Ureter (tissue), 1 donor: ENCODE data around the gene PNMA8A. TPM values are rescaled to one million over a fixed set of nuclear protein-coding genes. Genes with fewer than 3 reads are reported as not detected.
A peak's percentile ranks its signal among the peaks of the same experiment; 100 is the strongest.

Experiments used
- DNase-seq: peaks from one replicate; pipeline ENCODE4 v3.0.0-alpha.2; 2020; ENCODE audit warnings: low spot score
- total RNA-seq: library from RNA; stranded (reverse); gene quantifications from one replicate; pipeline ENCODE4 v1.2.4, GENCODE V29; 2023
- donor health status: DM: yes; HTN: yes; CAD: no.

The PNMA8A gene
- total RNA-seq, 1 donor from 2014 or later, result 6.4 TPM

GRCh38 chr19:46492841-46493235 lies 21.5 kb upstream of the PNMA8A start:
- DNase-seq, result no peak

DNA sequence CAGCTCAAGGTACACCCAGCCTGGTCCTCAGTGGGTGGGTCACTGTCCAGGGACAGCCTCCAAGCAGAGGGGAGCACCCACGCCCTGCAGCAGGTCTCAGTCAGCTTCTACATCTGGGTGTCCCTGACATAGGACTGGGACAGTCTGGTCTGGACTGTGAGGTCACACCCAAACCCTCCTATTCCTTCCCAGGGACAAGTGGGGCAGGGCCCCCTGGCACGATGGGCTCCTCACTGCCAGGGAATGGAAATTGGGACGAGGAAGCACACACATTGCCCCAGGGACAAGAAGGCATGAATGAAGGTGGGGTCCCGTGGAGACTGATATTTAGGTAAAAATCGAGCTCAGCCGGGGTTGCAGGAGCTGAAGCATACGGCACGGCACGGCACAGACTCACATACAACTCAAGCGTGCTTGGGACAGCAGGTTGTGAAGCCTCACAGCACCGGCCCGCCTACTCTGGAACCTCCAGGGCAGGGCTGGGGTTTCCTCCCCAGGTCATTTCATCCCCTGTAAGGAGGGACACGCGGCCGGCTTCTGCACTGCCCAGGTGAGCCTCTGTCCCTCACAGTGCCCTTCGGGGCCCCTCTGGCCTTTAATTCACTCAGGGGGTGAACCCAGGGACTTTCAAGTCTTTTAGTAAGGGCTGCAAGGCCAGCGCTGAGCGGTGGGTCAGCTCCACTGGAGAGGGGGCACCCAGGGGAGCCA lies 20.8 kb upstream of the PNMA8A start:
- DNase-seq, result no peak

GRCh38 chr19:46490774-46491173 lies 19.4 kb upstream of the PNMA8A start:
- DNase-seq, result no peak

DNA sequence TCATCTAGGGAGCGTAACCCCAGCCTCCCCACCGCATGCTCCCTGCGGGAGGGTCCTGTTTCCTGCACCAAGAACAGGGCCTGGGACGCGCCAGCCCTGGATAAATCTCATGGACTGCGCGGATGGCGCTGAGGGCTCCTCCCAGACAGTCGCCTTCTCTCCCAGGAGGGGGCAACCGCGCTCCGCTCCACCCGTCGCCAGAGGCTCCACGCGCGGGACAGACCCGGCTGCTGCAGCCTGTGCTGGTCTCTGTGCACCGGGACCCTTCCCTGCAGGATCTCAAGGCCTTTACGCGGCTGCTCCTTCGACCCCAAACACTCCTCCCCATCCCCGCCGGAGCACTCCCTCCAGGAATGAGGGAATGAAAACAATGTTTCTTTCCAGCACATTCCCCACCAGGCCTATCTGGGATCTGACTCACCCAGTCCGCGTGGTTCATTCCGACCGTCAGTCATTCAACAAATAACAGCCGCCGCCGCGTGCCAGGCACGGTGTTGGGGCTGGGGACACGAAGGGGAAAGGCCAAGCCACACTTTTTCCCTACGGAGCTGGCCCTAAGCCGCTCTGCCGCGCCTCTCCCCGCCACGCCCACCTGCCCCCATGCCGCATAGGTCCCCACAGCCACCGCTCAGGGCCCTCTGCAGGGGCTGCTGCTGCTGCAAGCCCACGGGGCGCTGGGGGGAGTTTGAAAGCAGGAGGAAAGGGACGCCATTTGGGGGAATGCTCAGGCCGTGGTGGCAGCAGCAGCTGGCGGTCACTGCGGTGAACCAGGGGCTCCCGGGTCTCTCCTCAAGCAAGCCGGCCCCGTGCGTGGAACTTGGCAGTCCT lies 18.3 kb upstream of the PNMA8A start:
- no peak for DNase-seq

DNA sequence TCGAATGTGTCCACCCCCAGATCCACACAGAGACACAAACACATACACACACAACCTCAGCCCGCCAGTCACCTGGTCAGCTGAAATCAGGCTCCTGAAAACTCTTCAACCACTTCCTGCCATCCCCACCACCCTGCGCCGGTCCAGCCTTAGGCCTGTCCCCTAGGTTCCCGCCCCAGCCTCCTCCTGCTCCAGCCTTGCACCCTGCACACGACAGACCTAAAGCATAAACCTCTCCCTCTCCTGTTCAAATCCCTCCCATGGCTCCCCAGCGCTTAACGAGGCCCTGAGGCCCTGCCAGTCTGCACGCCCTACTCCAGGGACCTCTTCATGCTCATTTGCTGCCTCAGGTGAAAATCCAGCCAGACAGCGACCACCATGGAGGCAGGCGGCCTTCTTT lies 17.2 kb upstream of the PNMA8A start:
- DNase-seq, result no peak

DNA sequence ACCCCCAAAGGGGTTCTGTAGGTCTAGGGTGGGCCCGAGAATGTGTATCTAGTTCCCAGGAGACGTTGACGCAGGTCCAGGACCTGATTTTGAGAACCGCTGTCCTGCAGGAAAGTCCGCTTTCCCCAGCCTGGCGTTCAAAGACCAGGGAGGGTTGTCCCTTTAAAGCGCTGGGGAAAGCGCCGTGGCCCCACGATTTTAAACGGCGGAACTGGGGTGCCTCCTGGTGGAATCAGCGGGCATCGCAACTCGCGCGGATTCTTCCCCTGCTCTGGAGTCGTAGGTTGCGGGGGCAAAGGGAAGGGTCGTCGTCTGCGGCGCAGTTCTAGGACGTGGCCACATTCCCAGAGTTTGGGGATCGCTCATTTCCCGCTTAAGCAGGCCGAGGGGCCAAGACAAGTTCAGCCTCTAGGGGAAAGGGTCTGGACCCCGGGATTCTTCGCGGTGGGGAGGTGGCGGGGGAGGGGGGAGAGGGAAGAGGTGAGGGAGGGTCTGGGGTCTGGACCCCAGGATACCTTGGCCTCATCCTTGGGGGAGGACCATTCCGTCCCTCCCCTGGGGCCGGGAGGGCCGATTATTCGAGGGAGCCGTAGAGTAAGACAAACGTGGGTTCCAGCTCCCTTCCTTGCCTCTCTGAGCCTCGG lies 16.6 kb upstream of the PNMA8A start:
- peak; percentile 84 for DNase-seq

- DNase-seq, result no peak
Measured at GRCh38 chr19:46487178-46487801, 15.9 kb upstream of the PNMA8A start.

DNA sequence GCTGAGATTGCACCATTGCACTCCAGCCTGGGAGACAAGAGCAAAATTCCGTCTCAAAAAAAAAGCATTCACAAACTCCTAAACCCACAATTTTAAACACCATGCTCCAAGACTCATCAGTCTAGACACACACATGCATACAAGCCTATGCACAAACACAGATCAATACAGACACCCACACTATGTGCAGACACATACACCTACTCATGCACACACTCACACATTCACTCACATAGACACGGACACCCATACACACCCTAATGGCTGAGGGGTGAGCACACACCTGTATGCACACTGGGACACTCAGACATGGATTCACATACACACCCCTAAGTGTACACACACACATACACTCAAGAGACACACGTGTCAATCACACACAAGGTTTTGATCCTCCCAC lies 15.0 kb upstream of the PNMA8A start:
- DNase-seq, result no peak

- no peak for DNase-seq
Measured at GRCh38 chr19:46484656-46485055, 13.3 kb upstream of the PNMA8A start.

DNA sequence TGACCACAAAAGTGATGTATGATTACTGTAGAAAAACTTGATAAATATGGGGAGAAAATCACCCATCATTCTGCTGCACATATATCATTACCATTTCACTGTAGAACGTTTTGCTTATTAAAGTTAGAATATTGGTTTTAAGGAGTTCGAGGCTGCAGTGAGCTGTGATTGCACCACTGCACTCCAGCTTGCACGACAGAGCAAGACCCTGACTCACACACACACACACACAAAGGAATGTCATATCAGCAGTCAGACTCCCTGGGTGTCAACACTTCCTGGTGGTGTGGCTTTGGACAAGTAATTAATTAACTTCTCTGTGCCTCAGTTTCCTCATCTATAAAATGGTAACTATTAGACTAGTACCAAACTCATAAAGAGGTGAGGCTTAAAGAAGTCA lies 11.3 kb upstream of the PNMA8A start:
- DNase-seq, result no peak

- DNase-seq, result no peak
Measured at GRCh38 chr19:46481947-46482346, 10.6 kb upstream of the PNMA8A start.

DNA sequence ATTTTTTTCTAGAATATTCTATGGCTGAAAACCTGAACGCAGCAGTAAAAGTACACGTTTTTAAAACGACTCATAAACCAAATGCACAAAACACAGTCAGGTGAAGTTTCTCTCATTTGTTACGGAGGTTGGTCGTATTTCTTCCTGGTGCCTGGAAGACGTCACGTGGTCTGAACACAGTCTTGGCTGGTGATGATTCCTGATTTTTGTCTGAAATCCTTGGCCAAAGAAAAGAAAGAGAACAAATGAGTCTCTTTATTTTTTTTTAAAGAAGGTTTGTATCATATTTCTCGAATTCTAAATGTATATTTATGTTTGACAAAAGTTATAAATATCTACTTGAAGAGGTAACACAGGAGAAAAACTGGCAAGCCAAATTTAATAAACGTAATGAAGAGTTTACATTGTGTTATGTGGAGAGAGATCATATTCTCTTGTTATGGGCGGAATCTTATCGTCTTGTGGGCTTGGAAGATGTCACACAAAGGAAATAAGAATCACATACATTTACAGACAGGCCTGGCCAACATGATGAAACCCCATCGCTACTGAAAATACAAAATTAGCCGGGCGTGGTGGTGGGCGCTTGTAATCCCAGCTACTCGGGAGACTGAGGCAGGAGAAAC lies 10.0 kb upstream of the PNMA8A start:
- no peak for DNase-seq

DNA sequence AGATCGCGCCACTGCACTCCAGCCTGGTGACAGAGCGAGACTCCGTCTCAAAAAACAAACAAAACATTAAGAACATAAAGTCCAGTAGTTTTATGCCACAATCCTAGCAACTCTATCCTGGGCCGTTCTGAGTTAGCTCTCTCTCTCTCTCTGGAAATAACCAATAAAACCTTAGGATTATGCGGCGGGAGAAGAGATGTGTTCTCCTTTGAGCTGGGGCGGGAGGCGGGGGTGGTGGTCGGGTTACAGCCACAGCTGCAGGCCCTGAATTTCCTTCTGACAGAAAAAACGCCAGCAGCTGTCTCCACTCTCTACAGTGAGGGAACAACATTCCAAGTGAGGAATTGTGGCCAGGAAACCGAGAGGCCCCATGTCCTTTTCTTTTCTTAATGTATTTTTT lies 9.1 kb upstream of the PNMA8A start:
- DNase-seq, result no peak

GRCh38 chr19:46478356-46478986 lies 7.1 kb upstream of the PNMA8A start:
- DNase-seq, result no peak

DNA sequence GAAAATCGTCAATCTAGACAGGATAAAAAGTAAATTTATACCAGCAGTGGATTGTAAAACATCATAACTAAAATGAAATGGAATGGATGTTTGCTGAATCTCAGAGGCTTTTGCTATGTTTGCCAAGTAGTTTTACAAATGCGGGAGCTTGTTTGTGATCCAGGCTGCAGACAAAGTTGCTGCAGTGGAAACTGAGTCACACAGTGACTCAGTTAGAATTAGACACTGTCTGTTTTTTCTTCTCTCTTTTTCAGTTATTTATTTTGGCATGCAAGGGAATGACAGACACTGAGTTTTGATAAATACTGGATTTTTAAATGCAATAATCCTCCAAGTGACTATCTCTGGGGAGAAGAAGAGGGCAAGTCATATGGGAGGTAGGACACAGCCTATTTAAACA lies 4.6 kb upstream of the PNMA8A start:
- DNase-seq, result no peak

GRCh38 chr19:46474211-46474610 lies 2.8 kb upstream of the PNMA8A start:
- DNase-seq, result no peak

- no peak for DNase-seq
Measured at GRCh38 chr19:46472592-46472991, 1.2 kb upstream of the PNMA8A start.

DNA sequence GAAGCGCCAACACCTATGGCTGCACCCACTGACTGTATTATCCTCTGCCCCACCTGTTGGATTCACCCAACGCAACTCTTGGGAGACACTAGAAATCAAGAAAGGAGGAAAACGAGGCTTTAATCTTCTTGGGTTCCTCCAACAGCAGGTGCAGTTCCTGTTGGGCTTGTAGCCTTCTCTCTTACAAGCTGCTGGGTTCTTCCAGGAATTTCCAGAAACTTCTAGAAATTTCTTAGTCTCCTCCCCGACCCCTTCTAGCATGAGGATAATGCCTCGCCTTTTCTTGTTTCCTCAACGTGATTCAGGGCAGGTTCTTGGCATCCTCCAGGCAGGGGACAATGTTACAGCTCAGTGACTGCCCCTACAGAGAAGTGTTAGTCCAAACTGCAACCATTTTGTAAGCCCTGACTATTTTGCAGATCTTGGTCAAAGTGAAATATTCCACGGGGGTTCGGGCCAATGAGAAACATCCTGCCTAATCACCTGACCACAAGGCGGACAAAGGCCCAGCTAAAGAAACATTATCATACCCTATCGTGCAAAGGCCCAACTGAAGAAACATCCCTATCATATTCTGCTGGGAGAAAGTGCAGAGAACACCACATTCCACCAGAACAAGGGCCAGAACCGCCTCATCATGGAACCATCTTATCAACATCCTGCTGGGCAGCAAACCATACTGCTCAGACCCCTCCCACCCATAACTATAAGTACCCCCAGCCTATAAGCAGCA lies 614 bp upstream of the PNMA8A start:
- no peak for DNase-seq

GRCh38 chr19:46470376-46470775 lies 987 bp downstream of the PNMA8A start:
- DNase-seq, result no peak

DNA sequence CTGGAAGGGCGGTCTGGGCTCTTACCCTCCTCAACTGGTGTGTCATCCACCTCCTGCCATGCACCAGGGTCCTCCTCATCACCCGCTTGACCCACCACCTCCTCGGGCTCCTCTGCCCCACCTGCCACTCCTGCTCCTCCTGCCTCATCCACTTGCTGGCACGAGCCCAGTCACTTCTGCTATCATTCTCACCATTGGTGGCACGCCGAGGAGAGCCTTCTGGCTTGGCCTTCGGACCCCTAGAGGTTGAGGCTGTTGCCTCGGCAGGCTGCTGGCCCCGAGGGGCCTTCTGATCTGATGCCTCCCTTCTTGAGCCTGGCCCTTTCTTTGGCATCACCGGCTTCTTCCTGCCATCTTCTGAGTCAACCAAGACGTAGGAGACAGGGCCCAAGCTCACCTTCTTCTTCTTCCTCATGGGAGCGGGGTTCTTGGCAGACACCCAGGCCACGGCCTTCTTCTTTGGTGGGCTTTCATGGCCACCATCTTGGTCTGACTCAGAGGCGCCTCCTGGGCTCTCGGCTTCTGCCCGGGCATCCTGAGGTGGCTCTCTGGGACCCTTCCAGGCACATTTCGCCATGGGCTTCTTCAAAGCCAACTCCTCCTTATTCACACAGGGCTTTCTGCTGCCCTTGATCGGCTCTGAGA lies 1.7 kb downstream of the PNMA8A start:
- DNase-seq, result no peak
